ENCODE results near the gene CTNNA3. TPM values are rescaled to one million over a fixed set of nuclear protein-coding genes. Genes with fewer than 3 reads are reported as not detected.

Gene CTNNA3
- total and polyA plus RNA-seq, 4 donors = 0.16 to 2.4 (median 1.4) TPM

DNA sequence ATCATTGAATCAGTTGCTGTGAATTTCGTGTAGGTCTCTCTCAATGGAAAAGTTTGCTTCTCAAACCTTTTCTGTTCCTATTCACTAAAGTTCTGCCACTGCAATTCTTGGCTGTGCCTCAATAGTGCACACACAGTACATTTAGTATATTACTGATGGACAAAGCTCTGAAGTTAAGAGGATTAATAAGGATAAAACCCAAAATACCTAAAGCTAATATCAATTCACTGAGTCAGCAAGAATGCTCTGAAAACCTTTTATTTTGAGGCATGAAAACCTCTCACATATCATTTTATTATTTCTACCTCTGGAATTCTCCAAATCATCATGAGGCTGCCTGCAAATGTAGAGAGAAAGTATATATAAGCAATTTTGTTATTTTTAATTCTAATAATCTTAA lies 1403.5 kb downstream of the CTNNA3 start (continued):
- TF ChIP-seq, protein P1, sequence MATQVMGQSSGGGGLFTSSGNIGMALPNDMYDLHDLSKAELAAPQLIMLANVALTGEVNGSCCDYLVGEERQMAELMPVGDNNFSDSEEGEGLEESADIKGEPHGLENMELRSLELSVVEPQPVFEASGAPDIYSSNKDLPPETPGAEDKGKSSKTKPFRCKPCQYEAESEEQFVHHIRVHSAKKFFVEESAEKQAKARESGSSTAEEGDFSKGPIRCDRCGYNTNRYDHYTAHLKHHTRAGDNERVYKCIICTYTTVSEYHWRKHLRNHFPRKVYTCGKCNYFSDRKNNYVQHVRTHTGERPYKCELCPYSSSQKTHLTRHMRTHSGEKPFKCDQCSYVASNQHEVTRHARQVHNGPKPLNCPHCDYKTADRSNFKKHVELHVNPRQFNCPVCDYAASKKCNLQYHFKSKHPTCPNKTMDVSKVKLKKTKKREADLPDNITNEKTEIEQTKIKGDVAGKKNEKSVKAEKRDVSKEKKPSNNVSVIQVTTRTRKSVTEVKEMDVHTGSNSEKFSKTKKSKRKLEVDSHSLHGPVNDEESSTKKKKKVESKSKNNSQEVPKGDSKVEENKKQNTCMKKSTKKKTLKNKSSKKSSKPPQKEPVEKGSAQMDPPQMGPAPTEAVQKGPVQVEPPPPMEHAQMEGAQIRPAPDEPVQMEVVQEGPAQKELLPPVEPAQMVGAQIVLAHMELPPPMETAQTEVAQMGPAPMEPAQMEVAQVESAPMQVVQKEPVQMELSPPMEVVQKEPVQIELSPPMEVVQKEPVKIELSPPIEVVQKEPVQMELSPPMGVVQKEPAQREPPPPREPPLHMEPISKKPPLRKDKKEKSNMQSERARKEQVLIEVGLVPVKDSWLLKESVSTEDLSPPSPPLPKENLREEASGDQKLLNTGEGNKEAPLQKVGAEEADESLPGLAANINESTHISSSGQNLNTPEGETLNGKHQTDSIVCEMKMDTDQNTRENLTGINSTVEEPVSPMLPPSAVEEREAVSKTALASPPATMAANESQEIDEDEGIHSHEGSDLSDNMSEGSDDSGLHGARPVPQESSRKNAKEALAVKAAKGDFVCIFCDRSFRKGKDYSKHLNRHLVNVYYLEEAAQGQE (IDR thresholded peaks at IDR 0.05) = no peak

DNA sequence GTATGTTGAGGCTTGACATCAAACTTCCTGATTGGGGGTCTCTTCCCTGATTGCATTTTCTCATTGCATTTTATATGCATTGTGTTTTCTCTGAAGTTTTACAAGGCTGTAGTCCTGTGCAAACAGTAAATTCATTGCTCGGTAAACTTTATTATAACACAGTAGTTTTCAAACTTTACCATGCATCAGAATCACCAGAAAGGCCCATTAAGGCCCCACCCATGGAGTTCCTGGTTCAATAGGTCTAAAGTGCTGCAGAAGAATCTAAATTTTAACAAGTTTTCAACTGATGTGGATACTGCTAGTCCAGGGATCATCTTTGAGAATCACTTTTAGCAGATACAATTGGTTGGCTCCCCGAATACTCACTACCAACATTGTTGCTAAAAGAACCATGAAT lies 1404.9 kb downstream of the CTNNA3 start:
- no peak overlapping the region for H3K9ac ChIP-seq (ENCODE audit: low read depth in 1 of 2, low read length in 2 of 2)
- WGBS = 68% methylated on average over 2 of the region's 2 CpGs
- TF ChIP-seq NR2F2 (IDR thresholded peaks at IDR 0.05) (no peak), SP1 (IDR thresholded peaks at IDR 0.05) (no peak), FOXA2 (IDR thresholded peaks at IDR 0.05) (no peak), RXRA (IDR thresholded peaks at IDR 0.05) (no peak), TAF1 (conservative IDR thresholded peaks at IDR 0.05) (no peak), JUND (IDR thresholded peaks at IDR 0.05) (no peak), GABPA (IDR thresholded peaks at IDR 0.05 in 1 of 2, conservative IDR thresholded peaks at IDR 0.05 in 1 of 2) (no peak), YY1 (IDR thresholded peaks at IDR 0.05) (no peak), HNF4G (IDR thresholded peaks at IDR 0.05) (no peak), HNF4A (conservative IDR thresholded peaks at IDR 0.05) (no peak), EGR1 (IDR thresholded peaks at IDR 0.05; ENCODE audit: low read depth in 2 of 2) (no peak), RAD21 (IDR thresholded peaks at IDR 0.05) (no peak), FOXA1 (IDR thresholded peaks at IDR 0.05) (no peak)
- TF ChIP-seq, protein P2, sequence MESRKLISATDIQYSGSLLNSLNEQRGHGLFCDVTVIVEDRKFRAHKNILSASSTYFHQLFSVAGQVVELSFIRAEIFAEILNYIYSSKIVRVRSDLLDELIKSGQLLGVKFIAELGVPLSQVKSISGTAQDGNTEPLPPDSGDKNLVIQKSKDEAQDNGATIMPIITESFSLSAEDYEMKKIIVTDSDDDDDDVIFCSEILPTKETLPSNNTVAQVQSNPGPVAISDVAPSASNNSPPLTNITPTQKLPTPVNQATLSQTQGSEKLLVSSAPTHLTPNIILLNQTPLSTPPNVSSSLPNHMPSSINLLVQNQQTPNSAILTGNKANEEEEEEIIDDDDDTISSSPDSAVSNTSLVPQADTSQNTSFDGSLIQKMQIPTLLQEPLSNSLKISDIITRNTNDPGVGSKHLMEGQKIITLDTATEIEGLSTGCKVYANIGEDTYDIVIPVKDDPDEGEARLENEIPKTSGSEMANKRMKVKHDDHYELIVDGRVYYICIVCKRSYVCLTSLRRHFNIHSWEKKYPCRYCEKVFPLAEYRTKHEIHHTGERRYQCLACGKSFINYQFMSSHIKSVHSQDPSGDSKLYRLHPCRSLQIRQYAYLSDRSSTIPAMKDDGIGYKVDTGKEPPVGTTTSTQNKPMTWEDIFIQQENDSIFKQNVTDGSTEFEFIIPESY (IDR thresholded peaks at IDR 0.05) = no peak
- TF ChIP-seq, protein P1 (IDR thresholded peaks at IDR 0.05) = no peak
- TF ChIP-seq, protein P3, sequence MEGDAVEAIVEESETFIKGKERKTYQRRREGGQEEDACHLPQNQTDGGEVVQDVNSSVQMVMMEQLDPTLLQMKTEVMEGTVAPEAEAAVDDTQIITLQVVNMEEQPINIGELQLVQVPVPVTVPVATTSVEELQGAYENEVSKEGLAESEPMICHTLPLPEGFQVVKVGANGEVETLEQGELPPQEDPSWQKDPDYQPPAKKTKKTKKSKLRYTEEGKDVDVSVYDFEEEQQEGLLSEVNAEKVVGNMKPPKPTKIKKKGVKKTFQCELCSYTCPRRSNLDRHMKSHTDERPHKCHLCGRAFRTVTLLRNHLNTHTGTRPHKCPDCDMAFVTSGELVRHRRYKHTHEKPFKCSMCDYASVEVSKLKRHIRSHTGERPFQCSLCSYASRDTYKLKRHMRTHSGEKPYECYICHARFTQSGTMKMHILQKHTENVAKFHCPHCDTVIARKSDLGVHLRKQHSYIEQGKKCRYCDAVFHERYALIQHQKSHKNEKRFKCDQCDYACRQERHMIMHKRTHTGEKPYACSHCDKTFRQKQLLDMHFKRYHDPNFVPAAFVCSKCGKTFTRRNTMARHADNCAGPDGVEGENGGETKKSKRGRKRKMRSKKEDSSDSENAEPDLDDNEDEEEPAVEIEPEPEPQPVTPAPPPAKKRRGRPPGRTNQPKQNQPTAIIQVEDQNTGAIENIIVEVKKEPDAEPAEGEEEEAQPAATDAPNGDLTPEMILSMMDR (IDR thresholded peaks at IDR 0.05; ENCODE audit: low read depth, low read length, missing input control) = no peak
- TF ChIP-seq, protein P4, sequence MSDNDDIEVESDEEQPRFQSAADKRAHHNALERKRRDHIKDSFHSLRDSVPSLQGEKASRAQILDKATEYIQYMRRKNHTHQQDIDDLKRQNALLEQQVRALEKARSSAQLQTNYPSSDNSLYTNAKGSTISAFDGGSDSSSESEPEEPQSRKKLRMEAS (IDR thresholded peaks at IDR 0.05) = no peak
- TF ChIP-seq, protein P5, sequence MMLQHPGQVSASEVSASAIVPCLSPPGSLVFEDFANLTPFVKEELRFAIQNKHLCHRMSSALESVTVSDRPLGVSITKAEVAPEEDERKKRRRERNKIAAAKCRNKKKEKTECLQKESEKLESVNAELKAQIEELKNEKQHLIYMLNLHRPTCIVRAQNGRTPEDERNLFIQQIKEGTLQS (IDR thresholded peaks at IDR 0.05) = no peak
- H3K4me3 ChIP-seq (ENCODE audit: low read depth in 1 of 3, low read length in 3 of 3) = no peak overlapping the region
- H3K27me3 ChIP-seq (ENCODE audit: control insufficient read depth in 4 of 4, insufficient read depth in 4 of 4, low read length in 3 of 4) = no peaks in the 10 kb centered on the region
- H3K27ac ChIP-seq (ENCODE audit: low read depth in 1 of 2, low read length in 2 of 2) = no peak overlapping the region
- H3K36me3 ChIP-seq (ENCODE audit: control insufficient read depth in 4 of 4, insufficient read depth in 3 of 4, low read depth in 1 of 4, low read length in 3 of 4) = no peaks in the 10 kb centered on the region
- H3K4me1 ChIP-seq (ENCODE audit: control insufficient read depth in 4 of 4, insufficient read depth in 4 of 4, low read length in 3 of 4) = no peaks in the 10 kb centered on the region
- H3K9me3 ChIP-seq (ENCODE audit: control insufficient read depth in 4 of 4, low read length in 3 of 4) = no peaks in the 10 kb centered on the region
- no peak for DNase-seq (ENCODE audit: low spot score)
